Loucy (cell line): ENCODE measurements around the gene STPG3.

ENCODE experiments used
- H2AFZ ChIP-seq: fragments of 200-600 bp; sonication (generic); 2 replicates; pipeline ENCODE4 v1.6.0; 2016; ENCODE audit warnings: antibody characterized with exemption, mild to moderate bottlenecking, low read length, moderate library complexity
- H3F3A ChIP-seq: fragments of 200-600 bp; 2 replicates; pipeline ENCODE4 v1.6.0; 2016; ENCODE audit warnings: antibody characterized with exemption, low read depth, mild to moderate bottlenecking
- H3K27me3 ChIP-seq: fragments of 200-600 bp; sonication (generic); 2 replicates; pipeline ENCODE4 v1.6.1; 2014; ENCODE audit warnings: low read length, mild to moderate bottlenecking; ENCODE audit not compliant: insufficient read depth, poor library complexity, severe bottlenecking
- H3K36me3 ChIP-seq: fragments of 200-600 bp; sonication (generic); 2 replicates; pipeline ENCODE4 v1.6.1; 2016; ENCODE audit warnings: low read length; ENCODE audit not compliant: insufficient read depth
- H3K4me1 ChIP-seq: fragments of 200-600 bp; sonication (generic); 2 replicates; pipeline ENCODE4 v1.5.1; 2014; ENCODE audit warnings: low read length, mild to moderate bottlenecking; ENCODE audit not compliant: insufficient read depth, poor library complexity, severe bottlenecking
- H3K4me2 ChIP-seq: fragments of 200-600 bp; sonication (generic); 2 replicates; pipeline ENCODE4 v1.6.0; 2014; ENCODE audit warnings: antibody characterized with exemption, low read length, low read depth, mild to moderate bottlenecking; ENCODE audit not compliant: poor library complexity, severe bottlenecking
- H3K4me3 ChIP-seq: fragments of 200-600 bp; sonication (generic); 2 replicates; pipeline ENCODE4 v1.5.1; 2014; ENCODE audit warnings: low read length, mild to moderate bottlenecking, mixed read lengths; ENCODE audit not compliant: poor library complexity, severe bottlenecking
- H3K79me2 ChIP-seq: fragments of 200-600 bp; sonication (generic); 2 replicates; pipeline ENCODE4 v1.6.1; 2014; ENCODE audit warnings: low read length; ENCODE audit not compliant: insufficient read depth
- H3K9ac ChIP-seq: fragments of 200-600 bp; sonication (generic); 2 replicates; pipeline ENCODE4 v1.6.0; 2014; ENCODE audit warnings: mild to moderate bottlenecking, low read depth, low read length, moderate library complexity; ENCODE audit not compliant: poor library complexity, severe bottlenecking
- H3K9me2 ChIP-seq: fragments of 200-600 bp; sonication (generic); replicated peaks from 2 replicates; pipeline ENCODE4 v1.6.1; 2016; ENCODE audit warnings: low read depth, low read length, mixed read lengths
- H3K9me3 ChIP-seq: fragments of 200-600 bp; sonication (generic); 2 replicates; pipeline ENCODE4 v1.6.1; 2014; ENCODE audit warnings: mild to moderate bottlenecking, antibody characterized with exemption, low read length, low read depth; ENCODE audit not compliant: insufficient read depth
- H4K20me1 ChIP-seq: fragments of 200-600 bp; sonication (generic); 2 replicates; pipeline ENCODE4 v1.6.0; 2014; ENCODE audit warnings: antibody characterized with exemption, low read length, mild to moderate bottlenecking; ENCODE audit not compliant: insufficient read depth, poor library complexity, severe bottlenecking
- EZH2phosphoT487 ChIP-seq: fragments of 200-600 bp; IDR thresholded peaks from 2 replicates; pipeline ENCODE4 v1.6.1; 2018; ENCODE audit warnings: antibody characterized with exemption, mild to moderate bottlenecking, moderate library complexity, borderline replicate concordance
- TF ChIP-seq, protein P1 (sequence below): fragments of 200-600 bp; sonication (generic); conservative IDR thresholded peaks from 2 replicates; pipeline ENCODE4 v1.5.1; 2014; ENCODE audit warnings: mild to moderate bottlenecking, antibody characterized with exemption, low read length

Gene STPG3

GRCh38 chr9:137295238-137295811 is 44.2 kb downstream of the STPG3 start:
- Histone ChIP-seq H3K4me3 (no peak overlapping the region), H3F3A (no peaks in the 10 kb centered on the region), H4K20me1 (no peaks in the 10 kb centered on the region), H2AFZ (no peak overlapping the region), H3K4me2 (no peak overlapping the region), H3K79me2 (no peaks in the 10 kb centered on the region), H3K9me3 (no peaks in the 10 kb centered on the region), H3K27me3 (no peaks in the 10 kb centered on the region), H3K9me2 (no peaks in the 10 kb centered on the region), H3K4me1 (no peaks in the 10 kb centered on the region), H3K9ac (no peak overlapping the region), H3K36me3 (no peaks in the 10 kb centered on the region)
- no peak for TF ChIP-seq EZH2phosphoT487
- TF ChIP-seq, protein P1, sequence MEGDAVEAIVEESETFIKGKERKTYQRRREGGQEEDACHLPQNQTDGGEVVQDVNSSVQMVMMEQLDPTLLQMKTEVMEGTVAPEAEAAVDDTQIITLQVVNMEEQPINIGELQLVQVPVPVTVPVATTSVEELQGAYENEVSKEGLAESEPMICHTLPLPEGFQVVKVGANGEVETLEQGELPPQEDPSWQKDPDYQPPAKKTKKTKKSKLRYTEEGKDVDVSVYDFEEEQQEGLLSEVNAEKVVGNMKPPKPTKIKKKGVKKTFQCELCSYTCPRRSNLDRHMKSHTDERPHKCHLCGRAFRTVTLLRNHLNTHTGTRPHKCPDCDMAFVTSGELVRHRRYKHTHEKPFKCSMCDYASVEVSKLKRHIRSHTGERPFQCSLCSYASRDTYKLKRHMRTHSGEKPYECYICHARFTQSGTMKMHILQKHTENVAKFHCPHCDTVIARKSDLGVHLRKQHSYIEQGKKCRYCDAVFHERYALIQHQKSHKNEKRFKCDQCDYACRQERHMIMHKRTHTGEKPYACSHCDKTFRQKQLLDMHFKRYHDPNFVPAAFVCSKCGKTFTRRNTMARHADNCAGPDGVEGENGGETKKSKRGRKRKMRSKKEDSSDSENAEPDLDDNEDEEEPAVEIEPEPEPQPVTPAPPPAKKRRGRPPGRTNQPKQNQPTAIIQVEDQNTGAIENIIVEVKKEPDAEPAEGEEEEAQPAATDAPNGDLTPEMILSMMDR: no peak

DNA sequence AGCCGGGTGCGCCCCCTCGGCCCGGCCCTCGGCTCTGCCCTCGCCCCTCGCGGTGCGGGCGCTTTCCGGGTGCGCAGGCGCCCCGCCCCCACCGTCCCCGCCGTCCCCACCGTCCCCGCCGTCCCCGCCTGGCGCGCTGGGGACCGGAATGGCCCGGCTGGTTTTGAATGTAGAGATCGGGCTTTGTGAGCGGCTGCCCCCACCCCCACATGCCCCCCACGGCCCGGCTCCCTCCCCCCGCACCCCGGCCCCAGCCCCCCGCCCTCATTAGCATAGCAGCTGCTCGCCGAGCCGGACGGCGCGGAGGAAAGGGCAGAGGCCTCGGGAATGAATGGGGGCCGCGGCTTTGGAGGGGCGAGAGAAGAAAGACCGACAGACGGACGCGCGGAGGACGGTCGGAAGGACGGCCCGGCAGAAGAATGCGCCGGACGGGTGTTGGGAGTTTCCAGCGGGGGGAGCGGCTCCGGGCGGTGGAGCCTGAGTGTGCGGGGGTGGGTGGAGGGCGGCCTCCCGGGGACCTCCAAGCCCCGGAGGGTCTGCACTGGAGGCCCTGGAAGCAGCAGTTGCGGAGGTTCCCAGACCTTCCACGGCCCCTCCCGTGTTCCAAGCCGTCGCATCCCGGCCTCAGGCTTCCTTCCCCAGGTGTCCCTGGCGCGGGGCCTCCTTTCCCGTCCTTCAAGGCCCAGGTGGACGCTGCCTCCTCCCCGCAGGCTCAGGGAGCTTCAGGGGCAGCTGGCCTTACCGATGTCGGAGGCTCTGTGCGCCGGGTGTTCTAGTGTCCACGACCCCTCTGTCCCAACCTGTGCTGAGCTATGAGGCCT is 45.0 kb downstream of the STPG3 start:
- H3K27me3 ChIP-seq: no peaks in the 10 kb centered on the region
- no peak overlapping the region for H3K4me3 ChIP-seq
- no peaks in the 10 kb centered on the region for H3F3A ChIP-seq
- no peaks in the 10 kb centered on the region for H3K9me3 ChIP-seq
- H4K20me1 ChIP-seq: no peaks in the 10 kb centered on the region
- no peaks in the 10 kb centered on the region for H3K79me2 ChIP-seq
- H3K4me1 ChIP-seq: no peaks in the 10 kb centered on the region
- H3K36me3 ChIP-seq: no peaks in the 10 kb centered on the region
- no peaks in the 10 kb centered on the region for H3K9me2 ChIP-seq
- no peak overlapping the region for H3K4me2 ChIP-seq
- TF ChIP-seq, protein P1: no peak
- no peak for TF ChIP-seq EZH2phosphoT487
- H3K9ac ChIP-seq: no peak overlapping the region
- no peak overlapping the region for H2AFZ ChIP-seq

GRCh38 chr9:137296670-137297664 is 45.9 kb downstream of the STPG3 start:
- Histone ChIP-seq H3K79me2 (no peaks in the 10 kb centered on the region), H3K9me2 (no peaks in the 10 kb centered on the region), H3K4me1 (no peaks in the 10 kb centered on the region), H3K9ac (no peak overlapping the region), H3K4me3 (no peak overlapping the region), H3K27me3 (no peaks in the 10 kb centered on the region), H3F3A (no peaks in the 10 kb centered on the region), H3K4me2 (no peak overlapping the region), H2AFZ (no peak overlapping the region), H3K9me3 (no peaks in the 10 kb centered on the region), H4K20me1 (no peaks in the 10 kb centered on the region), H3K36me3 (no peaks in the 10 kb centered on the region)
- no peak for TF ChIP-seq EZH2phosphoT487
- TF ChIP-seq, protein P1: no peak
